Measurements from ENCODE around the gene MIEF1.

GRCh38 chr22:39471381-39472141 lies 30.5 kb upstream of the MIEF1 start:
- no peak for TF ChIP-seq CTCF (IDR thresholded peaks at IDR 0.05)
- TF ChIP-seq POLR2AphosphoS5 (IDR thresholded peaks at IDR 0.05) = no peak

All from prostate gland (tissue), 2 donors.